COLO668 (cell line): ENCODE results near the gene BTBD9.

ENCODE experiments used
- DNase-seq: peaks from one replicate; lab custom pipeline; 2025; ENCODE audit not compliant: unreplicated experiment; lab: John Stamatoyannopoulos, UW

BTBD9 gene

GRCh38 chr6:38215225-38215624 lies 424.5 kb downstream of the BTBD9 start:
- peak; percentile 27 for DNase-seq

- no peak for DNase-seq
Observed at GRCh38 chr6:38214159-38214558, 425.6 kb downstream of the BTBD9 start.

GRCh38 chr6:38213251-38213658 lies 426.5 kb downstream of the BTBD9 start:
- no peak for DNase-seq

GRCh38 chr6:38212579-38212978 lies 427.1 kb downstream of the BTBD9 start:
- DNase-seq = peak; percentile 41

GRCh38 chr6:38212116-38212515 lies 427.6 kb downstream of the BTBD9 start:
- DNase-seq = no peak

- DNase-seq = no peak
Observed at GRCh38 chr6:38209371-38210260, 430.1 kb downstream of the BTBD9 start.

GRCh38 chr6:38208028-38208427 lies 431.7 kb downstream of the BTBD9 start:
- no peak for DNase-seq

- DNase-seq = no peak
Observed at GRCh38 chr6:38207375-38207774, 432.4 kb downstream of the BTBD9 start.

GRCh38 chr6:38198219-38198618 lies 441.5 kb downstream of the BTBD9 start:
- no peak for DNase-seq

- no peak for DNase-seq
Observed at GRCh38 chr6:38195113-38195635, 444.6 kb downstream of the BTBD9 start.

GRCh38 chr6:38194589-38194988 lies 445.1 kb downstream of the BTBD9 start:
- no peak for DNase-seq

GRCh38 chr6:38194282-38194572 lies 445.5 kb downstream of the BTBD9 start:
- DNase-seq = no peak

- no peak for DNase-seq
Observed at GRCh38 chr6:38193481-38194281, 446.0 kb downstream of the BTBD9 start.

GRCh38 chr6:38193051-38193450 lies 446.7 kb downstream of the BTBD9 start:
- no peak for DNase-seq

- no peak for DNase-seq
Observed at GRCh38 chr6:38192487-38192886, 447.2 kb downstream of the BTBD9 start.

GRCh38 chr6:38192011-38192410 lies 447.7 kb downstream of the BTBD9 start:
- no peak for DNase-seq

GRCh38 chr6:38191418-38191817 lies 448.3 kb downstream of the BTBD9 start:
- DNase-seq = no peak

GRCh38 chr6:38188677-38189335 lies 450.9 kb downstream of the BTBD9 start:
- DNase-seq = no peak

GRCh38 chr6:38187811-38188590 lies 451.7 kb downstream of the BTBD9 start:
- DNase-seq = no peak

- DNase-seq = no peak
Observed at GRCh38 chr6:38187325-38187724, 452.4 kb downstream of the BTBD9 start.

GRCh38 chr6:38185752-38186151 lies 454.0 kb downstream of the BTBD9 start:
- DNase-seq = no peak
